Heart left ventricle (tissue), 13 donors: ENCODE measurements around the gene PIERCE2.

Experiments
- POLR2A ChIP-seq, 2 donors: fragments of 450-650 bp; IDR thresholded peaks; one replicate each; pipeline ENCODE4 v1.6.1; 2017; ENCODE audit warnings: antibody characterized with exemption in 2 of 2, mild to moderate bottlenecking in 2 of 2, moderate library complexity in 2 of 2
- TF ChIP-seq, protein P1 (sequence below), 12 donors: fragments of 200-600 bp; sonication (generic) in 4 of 12; IDR thresholded peaks; one replicate each; pipeline versions ENCODE4 v1.5.0 to v1.8.0; 2018 to 2022; ENCODE audit warnings: antibody characterized with exemption in 12 of 12, mild to moderate bottlenecking in 5 of 12
- donor health status: ischemic (EF 13 %, LVEDD 7.1; RV severe dilation, severe dysfunction).
- donor health status: DM: no; HTN: yes; CAD: no.
- donor health status: DM: no; HTN: no; CAD: no.
- donor health status: ischemic (EF 25% LVEDD 6.9; RV normal size, moderate dysfunction).
- donor health status: ischemic (EF 25% LVEDD 5.7; RV mildly dilated, moderate dysfunction).
- donor health status: ischemic (EF 35%, LVEDD 5.7; RV mildly dilated, moderate dysfunction).
- donor health status: nonischemic (EF 11% LVEDD 7.7; RV severe dilation, severe dysfunction).
- donor health status: DM: yes; HTN: yes; CAD: no.
- donor health status: PGD.
- donor health status: ischemic (EF 29% LVEDD 5.4; RV normal size, mild dysfunction).
- donor health status: nonischemic (EF 23%, LVEDD 6.1; RV moderate dilation, normal function).

DNA sequence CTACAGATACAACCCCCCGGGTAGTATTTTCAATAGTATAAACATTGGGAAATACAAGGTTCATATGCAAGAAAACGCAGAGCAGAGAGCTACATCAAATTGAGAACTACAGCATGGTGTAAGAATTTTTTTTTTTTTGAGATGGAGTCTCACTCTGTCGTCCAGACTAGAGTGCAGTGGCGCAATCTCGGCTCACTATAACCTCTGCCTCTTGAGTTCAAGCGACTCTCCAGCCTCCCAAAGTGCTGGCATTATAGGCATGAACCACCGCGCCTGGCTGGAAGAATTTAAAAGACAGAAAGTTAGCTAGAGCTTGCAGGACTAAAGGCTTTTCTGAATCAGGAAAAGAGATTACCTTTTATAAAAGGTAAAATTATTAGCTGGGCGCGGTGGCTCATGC, 47.2 kb upstream of the PIERCE2 start:
- TF ChIP-seq, protein P1, sequence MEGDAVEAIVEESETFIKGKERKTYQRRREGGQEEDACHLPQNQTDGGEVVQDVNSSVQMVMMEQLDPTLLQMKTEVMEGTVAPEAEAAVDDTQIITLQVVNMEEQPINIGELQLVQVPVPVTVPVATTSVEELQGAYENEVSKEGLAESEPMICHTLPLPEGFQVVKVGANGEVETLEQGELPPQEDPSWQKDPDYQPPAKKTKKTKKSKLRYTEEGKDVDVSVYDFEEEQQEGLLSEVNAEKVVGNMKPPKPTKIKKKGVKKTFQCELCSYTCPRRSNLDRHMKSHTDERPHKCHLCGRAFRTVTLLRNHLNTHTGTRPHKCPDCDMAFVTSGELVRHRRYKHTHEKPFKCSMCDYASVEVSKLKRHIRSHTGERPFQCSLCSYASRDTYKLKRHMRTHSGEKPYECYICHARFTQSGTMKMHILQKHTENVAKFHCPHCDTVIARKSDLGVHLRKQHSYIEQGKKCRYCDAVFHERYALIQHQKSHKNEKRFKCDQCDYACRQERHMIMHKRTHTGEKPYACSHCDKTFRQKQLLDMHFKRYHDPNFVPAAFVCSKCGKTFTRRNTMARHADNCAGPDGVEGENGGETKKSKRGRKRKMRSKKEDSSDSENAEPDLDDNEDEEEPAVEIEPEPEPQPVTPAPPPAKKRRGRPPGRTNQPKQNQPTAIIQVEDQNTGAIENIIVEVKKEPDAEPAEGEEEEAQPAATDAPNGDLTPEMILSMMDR (IDR thresholded peaks at IDR 0.05), result no peak
- TF ChIP-seq POLR2A (IDR thresholded peaks at IDR 0.05), result no peak
